Activated T-cell treated with anti-CD3 and anti-CD28 coated beads, Interleukin-2, amount 50 U/mL, for 4 hours (primary cell): Measurements from ENCODE around the gene ZDHHC21. TPM values are rescaled to one million over a fixed set of nuclear protein-coding genes. Genes with fewer than 3 reads are reported as not detected.
"Not testable (repeated sequence)": the region's sequence is repeated elsewhere in the genome, so short reads cannot be mapped to it uniquely, and the experiment has no call there.

ENCODE experiments used
- ATAC-seq, 2 donors: fragments of 200-7000 bp; cut with Tn5 transposase; one replicate each; pipeline ENCODE4 v1.10.0; 2021
- DNase-seq: peaks from one replicate; pipeline ENCODE4 v3.0.0-alpha.2; 2020
- H3K27me3 Mint-ChIP-seq: one replicate; pipeline ENCODE4 v1.8.0; 2021; ENCODE audit warnings: low read depth, mixed read lengths
- H3K36me3 Mint-ChIP-seq: one replicate; pipeline ENCODE4 v1.8.0; 2022; ENCODE audit warnings: mixed read lengths; ENCODE audit not compliant: insufficient read depth
- H3K4me1 Mint-ChIP-seq: one replicate; pipeline ENCODE4 v1.8.0; 2021; ENCODE audit warnings: low read depth, mixed read lengths
- H3K4me3 Mint-ChIP-seq: one replicate; pipeline ENCODE4 v1.8.0; 2021; ENCODE audit warnings: mild to moderate bottlenecking, moderate library complexity, mixed read lengths
- H3K9me3 Mint-ChIP-seq: one replicate; pipeline ENCODE4 v1.8.0; 2021; ENCODE audit warnings: mixed read lengths
- total RNA-seq, 3 donors: library from RNA; stranded (reverse); gene quantifications; one replicate each; pipeline ENCODE4 v1.2.1, GENCODE V29; 2021

ZDHHC21 gene
- total RNA-seq, 3 donors from 2014 or later, result 3.4 to 5.0 (median 4.2) TPM

DNA sequence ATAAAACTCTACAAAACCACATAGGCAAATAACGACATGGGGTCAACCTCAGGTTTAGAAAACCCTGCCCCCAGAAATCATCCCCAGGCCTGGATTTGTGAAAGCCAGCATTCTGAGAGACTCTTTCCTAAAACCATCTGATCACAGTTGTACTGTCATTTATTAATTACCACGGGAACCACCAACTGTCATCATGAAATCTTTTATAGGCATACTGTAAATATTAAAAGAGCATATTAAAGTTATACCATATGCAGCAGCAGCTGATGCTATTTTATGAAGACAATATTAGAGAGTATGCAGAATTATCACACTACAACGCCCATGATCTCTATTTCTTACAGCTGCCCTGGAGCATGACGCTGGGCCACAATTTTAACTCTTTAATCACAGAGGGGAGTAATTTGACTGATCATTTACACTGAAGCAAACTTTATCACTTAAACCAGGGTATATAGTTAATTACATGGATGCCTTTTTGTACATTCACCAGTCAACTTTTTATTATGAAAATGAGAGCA is 9.0 kb upstream of the ZDHHC21 start:
- no peak overlapping the region for H3K4me3 Mint-ChIP-seq
- peaks cover 12% of the 10 kb centered on the region for H3K27me3 Mint-ChIP-seq
- no peaks in the 10 kb centered on the region for H3K4me1 Mint-ChIP-seq
- H3K9me3 Mint-ChIP-seq, result peaks cover 21% of the 10 kb centered on the region
- peaks cover 2% of the 10 kb centered on the region for H3K36me3 Mint-ChIP-seq
- no peak for ATAC-seq
- no peak for DNase-seq

DNA sequence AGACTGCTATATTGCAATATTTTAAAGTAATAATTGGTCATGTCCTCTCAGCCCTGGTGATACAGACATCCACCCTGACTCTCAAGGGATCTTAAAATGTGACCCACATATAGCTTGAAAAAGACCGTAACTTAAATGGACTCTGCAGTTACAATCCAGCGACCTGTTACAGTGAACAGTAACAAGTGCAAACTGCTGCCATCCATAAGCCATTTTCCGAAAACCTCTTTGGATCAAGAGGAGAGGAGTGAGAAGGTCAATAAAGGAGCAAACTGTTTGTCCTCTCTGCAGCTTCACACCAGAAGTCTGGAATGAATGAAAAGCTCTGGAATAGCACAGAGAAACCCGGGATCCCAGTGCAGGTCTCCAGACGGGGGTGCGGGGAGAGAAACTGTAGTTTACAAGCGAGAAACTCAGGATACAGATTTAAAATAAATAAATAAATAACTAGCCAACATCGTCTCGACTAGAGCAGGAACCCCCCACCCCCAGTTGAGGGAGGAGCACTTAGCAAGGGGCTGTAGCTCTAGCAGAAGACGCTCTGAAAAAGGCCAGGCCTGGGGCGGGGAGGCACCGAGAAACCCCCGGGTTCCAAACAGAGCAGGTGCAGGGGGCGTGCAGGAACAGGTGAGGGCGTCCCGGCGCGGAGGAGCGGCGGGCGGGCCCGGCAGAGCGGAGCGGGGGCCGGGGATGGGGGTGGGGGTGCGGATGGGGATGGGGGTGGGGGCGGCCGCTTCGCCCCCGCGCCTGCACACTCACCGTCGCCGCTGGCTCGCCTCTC is 572 bp downstream of the ZDHHC21 start:
- Mint-ChIP-seq H3K9me3 (no peaks in the 10 kb centered on the region), H3K4me1 (peaks cover 32% of the 10 kb centered on the region), H3K4me3 (peak overlapping the region; percentile 94), H3K36me3 (peaks cover 7% of the 10 kb centered on the region), H3K27me3 (peaks cover 6% of the 10 kb centered on the region)
- DNase-seq (peak; percentile 51), ATAC-seq (peak; percentile 67 to 68)

DNA sequence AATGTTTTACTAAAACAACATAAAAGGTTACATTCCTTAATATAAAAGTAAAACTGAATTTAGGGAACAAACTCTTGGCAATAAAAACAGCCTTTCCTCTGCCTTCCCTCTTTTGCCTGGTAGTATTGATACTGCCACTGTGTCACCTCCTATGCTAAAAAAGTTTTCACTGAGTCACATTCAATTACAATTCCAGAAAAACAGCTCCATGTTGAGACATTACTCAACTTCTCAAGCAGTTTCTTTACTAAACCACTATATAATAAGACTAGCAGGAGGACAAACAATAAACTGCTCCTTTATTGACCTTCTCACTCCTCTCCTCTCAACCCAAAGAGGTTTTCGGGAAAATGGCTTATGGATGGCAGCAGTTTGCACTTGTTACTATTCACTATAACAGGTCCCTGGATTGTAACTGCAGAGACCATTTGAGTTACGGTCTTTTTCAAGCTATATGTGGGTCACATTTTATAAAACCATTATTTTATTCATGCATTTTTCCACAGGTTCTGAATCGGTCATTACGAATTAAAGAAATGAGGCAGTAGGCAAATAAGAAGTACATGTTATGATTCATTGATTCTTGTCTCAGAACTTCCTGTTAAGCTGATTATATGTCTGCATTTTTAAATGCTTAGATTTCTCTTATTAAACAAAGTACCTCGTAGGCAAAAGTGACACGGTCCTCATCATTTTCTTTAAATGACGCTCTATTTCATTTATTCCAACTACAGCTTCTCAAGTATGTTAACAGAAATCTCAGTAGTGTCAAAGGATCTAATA is 2.1 kb downstream of the ZDHHC21 start:
- Mint-ChIP-seq H3K4me1 (peaks cover 32% of the 10 kb centered on the region), H3K9me3 (no peaks in the 10 kb centered on the region), H3K27me3 (no peaks in the 10 kb centered on the region), H3K4me3 (peak overlapping the region; percentile 7), H3K36me3 (peaks cover 7% of the 10 kb centered on the region)
- no peak for ATAC-seq
- DNase-seq, result no peak

DNA sequence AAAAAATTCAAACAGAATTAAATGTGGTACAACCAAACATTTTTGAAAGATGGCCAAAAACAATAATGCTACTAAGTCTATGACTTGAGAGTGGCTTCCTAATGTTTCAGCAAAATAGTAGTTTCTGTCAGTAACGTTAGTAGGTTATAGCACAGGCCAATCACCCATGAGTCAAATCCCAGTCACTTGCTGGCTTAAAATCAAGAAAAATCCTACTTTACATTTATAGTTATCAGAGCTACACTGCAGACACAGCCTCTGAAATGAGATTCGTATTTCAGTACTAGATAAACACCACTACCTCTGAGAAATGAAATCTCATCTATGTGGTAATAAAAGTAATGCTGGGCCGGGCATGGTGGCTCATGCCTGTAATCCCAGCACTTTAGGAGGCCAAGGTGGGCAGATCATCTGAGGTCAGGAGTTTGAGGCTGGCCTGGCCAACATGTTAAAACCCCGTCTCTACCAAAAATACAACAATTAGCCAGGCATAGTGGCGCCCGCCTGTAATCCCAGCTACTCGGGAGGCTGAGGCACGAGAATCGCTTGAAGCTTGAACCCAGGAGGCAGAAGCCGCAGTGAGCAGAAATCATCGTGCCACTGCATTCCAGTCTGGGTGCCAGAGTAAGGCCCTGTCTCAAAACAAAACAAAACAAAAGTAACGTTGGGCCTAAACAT is 6.1 kb downstream of the ZDHHC21 start:
- ATAC-seq, result no peak
- H3K36me3 Mint-ChIP-seq, result peaks cover 18% of the 10 kb centered on the region
- H3K9me3 Mint-ChIP-seq, result peaks cover 3% of the 10 kb centered on the region
- H3K4me3 Mint-ChIP-seq, result no peak overlapping the region
- H3K27me3 Mint-ChIP-seq, result no peaks in the 10 kb centered on the region
- peaks cover 30% of the 10 kb centered on the region for H3K4me1 Mint-ChIP-seq
- no peak for DNase-seq

DNA sequence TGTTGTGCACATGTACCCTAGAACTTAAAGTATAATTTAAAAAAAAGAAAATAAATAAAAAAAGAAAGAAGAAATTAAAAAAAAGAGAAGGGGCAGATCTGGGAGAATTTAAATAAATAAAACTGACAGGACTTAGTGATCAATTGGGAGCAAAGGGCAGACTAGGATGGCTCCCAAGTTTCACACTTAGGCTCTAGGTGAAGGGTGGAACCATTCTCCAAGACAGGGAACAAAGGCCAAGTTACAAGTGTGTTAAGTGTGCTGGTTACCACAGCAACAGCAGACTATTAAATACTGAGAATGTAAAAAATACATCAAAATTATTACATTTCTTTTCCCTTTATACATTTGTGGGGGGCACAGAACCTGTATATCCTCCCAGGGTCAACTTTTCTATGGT is 7.1 kb downstream of the ZDHHC21 start:
- H3K27me3 Mint-ChIP-seq, result no peaks in the 10 kb centered on the region
- H3K4me1 Mint-ChIP-seq, result peaks cover 22% of the 10 kb centered on the region
- H3K9me3 Mint-ChIP-seq, result peaks cover 3% of the 10 kb centered on the region
- ATAC-seq (no peak), DNase-seq (no peak)
- peaks cover 26% of the 10 kb centered on the region for H3K36me3 Mint-ChIP-seq
- H3K4me3 Mint-ChIP-seq, result no peak overlapping the region

DNA sequence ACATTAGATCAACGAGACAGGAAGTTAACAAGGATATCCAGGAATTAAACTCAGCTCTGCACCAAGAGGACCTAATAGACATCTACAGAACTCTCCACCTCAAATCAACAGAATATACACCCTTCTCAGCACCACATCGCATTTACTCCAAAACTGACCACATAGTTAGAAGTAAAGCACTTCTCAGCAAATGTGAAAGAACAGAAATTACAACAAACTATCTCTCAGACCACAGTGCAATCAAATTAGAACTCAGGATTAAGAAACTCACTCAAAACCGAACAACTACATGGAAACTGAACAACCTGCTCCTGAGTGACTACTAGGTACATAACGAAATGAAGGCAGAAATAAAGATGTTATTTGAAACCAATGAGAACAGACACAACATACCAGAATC is 10.6 kb downstream of the ZDHHC21 start:
- H3K36me3 Mint-ChIP-seq, result peaks cover 20% of the 10 kb centered on the region
- DNase-seq, ATAC-seq, H3K4me3 Mint-ChIP-seq, H3K27me3 Mint-ChIP-seq, H3K9me3 Mint-ChIP-seq: not testable (repeated sequence)
- peaks cover 11% of the 10 kb centered on the region for H3K4me1 Mint-ChIP-seq

DNA sequence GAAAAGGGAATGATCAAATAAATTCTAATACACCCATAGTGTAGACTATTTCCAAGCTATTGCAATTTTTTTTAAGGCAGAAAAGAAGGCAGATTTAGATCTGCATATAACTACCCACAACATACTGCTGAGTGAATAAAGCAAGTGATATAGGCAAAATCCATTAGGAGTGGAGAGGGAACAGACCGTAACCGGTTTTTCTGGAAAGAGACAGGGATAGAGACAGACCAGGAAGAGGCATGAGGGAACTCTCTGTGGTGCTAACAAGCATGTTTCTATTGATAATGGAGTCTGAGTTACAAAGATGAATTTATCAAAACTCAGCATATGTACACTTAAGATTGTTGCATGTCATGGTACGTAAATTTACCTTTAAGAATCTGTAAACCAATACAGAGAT is 14.5 kb downstream of the ZDHHC21 start:
- H3K4me3 Mint-ChIP-seq, result no peak overlapping the region

DNA sequence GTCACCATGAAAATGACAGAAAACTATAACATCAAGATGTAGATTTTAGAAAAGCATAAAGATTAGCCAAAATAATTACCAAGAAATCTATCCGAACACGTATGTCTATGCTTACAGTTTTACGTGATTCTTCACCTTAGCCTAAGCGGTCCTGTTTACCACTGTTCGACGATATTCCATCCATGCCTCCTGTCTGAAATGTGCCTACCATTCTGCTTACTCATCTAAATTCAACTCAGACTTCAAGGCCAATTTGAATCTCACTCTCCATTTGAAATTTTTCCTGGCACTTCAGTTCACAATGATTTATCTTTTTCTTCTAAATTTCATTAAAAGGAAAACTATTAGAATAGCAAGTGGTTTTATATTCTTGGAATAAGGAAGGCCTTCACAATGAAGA is 15.4 kb downstream of the ZDHHC21 start:
- DNase-seq (no peak), ATAC-seq (no peak)
- Mint-ChIP-seq H3K36me3 (peaks cover 18% of the 10 kb centered on the region), H3K4me3 (no peak overlapping the region), H3K9me3 (peaks cover 3% of the 10 kb centered on the region), H3K27me3 (no peaks in the 10 kb centered on the region), H3K4me1 (peaks cover 14% of the 10 kb centered on the region)

More for the DNA sequence above, 14.5 kb downstream of the ZDHHC21 start:
- Mint-ChIP-seq H3K36me3 (peaks cover 18% of the 10 kb centered on the region), H3K27me3 (no peaks in the 10 kb centered on the region), H3K4me1 (peaks cover 16% of the 10 kb centered on the region), H3K9me3 (peaks cover 3% of the 10 kb centered on the region)
- DNase-seq (no peak), ATAC-seq (no peak)

DNA sequence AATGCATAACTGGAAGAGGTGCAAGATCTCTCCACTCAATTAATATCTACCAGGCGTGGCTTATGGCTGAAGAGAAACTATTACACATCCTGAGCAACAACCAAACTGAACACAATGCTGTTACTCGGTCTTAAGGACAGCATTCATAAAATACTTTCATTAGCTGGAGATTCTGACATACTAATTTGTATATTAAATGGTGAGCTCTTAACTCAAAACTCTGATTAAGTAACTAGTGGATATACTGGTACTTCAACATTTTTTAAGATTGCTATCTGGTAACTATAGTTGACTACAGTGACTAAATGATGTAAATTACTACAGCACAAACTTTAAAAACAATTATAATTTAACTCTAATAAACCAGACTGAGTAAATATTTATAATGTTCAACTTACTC is 15.8 kb downstream of the ZDHHC21 start:
- Mint-ChIP-seq H3K4me1 (peaks cover 9% of the 10 kb centered on the region), H3K36me3 (peaks cover 15% of the 10 kb centered on the region), H3K9me3 (no peaks in the 10 kb centered on the region), H3K4me3 (no peak overlapping the region), H3K27me3 (no peaks in the 10 kb centered on the region)
- ATAC-seq (no peak), DNase-seq (no peak)

DNA sequence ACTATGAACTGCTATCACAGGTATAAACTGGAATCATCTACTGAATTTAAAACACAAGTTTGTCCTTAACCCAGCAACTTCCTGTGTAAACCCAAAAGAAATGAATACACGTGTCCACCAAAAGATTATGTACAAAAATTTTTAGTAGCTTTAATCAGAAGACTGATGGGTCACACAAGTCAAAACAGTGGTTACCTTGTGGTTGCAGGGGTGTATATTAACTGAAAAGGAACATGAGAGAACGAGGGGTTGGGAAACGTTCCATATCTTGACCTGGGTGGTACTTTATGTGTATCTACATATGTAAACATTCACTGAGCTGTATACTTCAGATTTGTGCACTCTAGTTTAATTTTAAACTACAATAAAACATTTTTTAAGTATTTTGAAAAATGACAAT is 18.6 kb downstream of the ZDHHC21 start:
- H3K27me3 Mint-ChIP-seq, result no peaks in the 10 kb centered on the region
- H3K4me1 Mint-ChIP-seq, result peaks cover 10% of the 10 kb centered on the region
- peaks cover 16% of the 10 kb centered on the region for H3K36me3 Mint-ChIP-seq
- no peak overlapping the region for H3K4me3 Mint-ChIP-seq
- DNase-seq (no peak), ATAC-seq (no peak)
- H3K9me3 Mint-ChIP-seq, result no peaks in the 10 kb centered on the region

DNA sequence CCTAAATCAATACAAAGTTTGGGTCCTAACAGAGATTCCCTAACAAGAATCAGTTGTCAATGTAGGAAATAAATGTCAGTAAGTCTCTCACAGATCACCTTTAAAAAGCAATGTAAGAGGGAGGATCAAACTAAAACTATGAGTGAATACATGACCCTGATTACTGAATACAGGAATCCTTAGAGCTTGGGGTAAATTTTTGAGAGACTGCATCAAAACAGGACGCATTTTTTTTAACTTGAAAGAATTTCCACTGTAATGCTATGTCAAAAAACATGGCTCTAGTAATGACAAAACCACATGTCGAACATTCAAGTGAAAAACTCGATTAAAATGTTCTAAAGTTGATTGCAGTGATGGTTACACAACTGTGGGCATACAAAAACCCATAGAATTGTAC is 21.9 kb downstream of the ZDHHC21 start:
- Mint-ChIP-seq H3K27me3 (no peaks in the 10 kb centered on the region), H3K9me3 (no peaks in the 10 kb centered on the region), H3K4me3 (no peak overlapping the region), H3K4me1 (peaks cover 10% of the 10 kb centered on the region), H3K36me3 (peaks cover 12% of the 10 kb centered on the region)
- DNase-seq (no peak), ATAC-seq (no peak)

DNA sequence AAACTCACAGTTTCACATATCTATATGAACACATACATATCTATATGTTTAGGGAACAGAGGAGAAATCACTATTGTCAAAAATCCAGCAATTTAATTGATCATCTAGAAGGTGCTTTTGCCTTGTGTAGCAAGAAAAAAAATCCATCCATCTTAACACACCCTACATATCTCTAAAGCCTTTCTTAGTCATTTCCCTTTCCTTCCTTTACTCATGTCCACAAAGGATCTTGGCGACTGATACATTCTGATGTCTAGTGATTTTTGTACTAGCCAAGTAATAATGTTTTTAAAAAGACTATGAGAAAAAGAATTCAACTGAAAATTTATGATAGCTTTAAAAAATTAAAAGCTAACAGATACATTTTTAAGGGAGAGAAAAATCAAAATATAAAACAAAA is 22.5 kb downstream of the ZDHHC21 start:
- no peak for ATAC-seq
- peaks cover 10% of the 10 kb centered on the region for H3K4me1 Mint-ChIP-seq
- H3K9me3 Mint-ChIP-seq, result no peaks in the 10 kb centered on the region
- DNase-seq, result no peak
- no peak overlapping the region for H3K4me3 Mint-ChIP-seq
- no peaks in the 10 kb centered on the region for H3K27me3 Mint-ChIP-seq
- H3K36me3 Mint-ChIP-seq, result peaks cover 12% of the 10 kb centered on the region

DNA sequence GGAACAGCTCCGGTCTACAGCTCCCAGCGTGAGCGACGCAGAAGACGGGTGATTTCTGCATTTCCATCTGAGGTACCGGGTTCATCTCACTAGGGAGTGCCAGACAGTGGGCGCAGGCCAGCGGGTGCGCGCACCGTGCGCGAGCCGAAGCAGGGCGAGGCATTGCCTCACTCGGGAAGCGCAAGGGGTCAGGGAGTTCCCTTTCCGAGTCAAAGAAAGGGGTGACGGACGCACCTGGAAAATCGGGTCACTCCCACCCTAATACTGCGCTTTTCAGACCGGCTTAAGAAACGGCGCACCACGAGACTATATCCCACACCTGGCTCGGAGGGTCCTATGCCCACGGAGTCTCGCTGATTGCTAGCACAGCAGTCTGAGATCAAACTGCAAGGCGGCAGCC is 29.2 kb downstream of the ZDHHC21 start:
- H3K4me3 Mint-ChIP-seq, H3K4me1 Mint-ChIP-seq, H3K9me3 Mint-ChIP-seq, ATAC-seq, H3K27me3 Mint-ChIP-seq, DNase-seq: not testable (repeated sequence)
- H3K36me3 Mint-ChIP-seq, result peaks cover 11% of the 10 kb centered on the region

DNA sequence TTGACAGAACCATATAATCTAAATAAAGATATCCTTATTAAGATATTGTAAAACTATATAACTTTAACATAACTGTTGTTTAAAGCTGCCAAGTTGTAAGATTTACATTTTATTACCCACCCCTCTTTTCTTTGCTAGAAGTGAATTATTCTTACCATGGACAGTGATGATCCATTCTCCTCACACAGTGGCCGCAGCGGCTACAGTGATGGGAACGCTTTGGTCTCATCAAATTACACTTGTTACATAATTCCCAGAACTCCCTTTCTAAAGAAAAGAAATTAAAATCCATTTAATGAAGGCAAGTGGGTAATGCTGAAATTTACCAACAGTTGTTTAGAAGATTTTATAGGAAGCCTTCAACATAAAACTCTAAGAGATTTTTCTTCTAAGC is 31.2 kb downstream of the ZDHHC21 start:
- ATAC-seq (no peak), DNase-seq (no peak)
- H3K4me1 Mint-ChIP-seq, result no peaks in the 10 kb centered on the region
- peaks cover 25% of the 10 kb centered on the region for H3K36me3 Mint-ChIP-seq
- H3K27me3 Mint-ChIP-seq, result no peaks in the 10 kb centered on the region
- no peaks in the 10 kb centered on the region for H3K9me3 Mint-ChIP-seq
- H3K4me3 Mint-ChIP-seq, result no peak overlapping the region
